ENCODE data around the gene SPTBN5.
"Not testable (repeated sequence)": the region's sequence is repeated elsewhere in the genome, so short reads cannot be mapped to it uniquely, and the experiment has no call there.

Gene SPTBN5

DNA sequence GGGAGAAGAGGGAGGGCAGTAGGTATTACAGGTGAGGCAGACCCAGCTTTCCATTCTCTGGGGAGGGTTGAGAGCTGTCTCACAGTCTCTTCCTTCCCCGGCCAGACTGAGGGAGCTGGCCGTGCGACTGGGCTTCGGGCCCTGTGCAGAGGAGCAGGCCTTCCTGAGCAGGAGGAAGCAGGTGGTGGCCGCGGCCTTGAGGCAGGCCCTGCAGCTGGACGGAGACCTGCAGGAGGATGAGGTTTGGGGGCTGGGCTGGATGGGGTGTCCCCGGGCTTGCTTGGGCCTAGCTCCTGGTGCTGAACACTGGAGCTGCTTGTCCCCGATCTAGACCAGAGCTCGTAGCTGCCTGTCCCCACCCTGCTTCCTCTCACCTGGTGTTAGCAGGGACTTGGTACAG lies 50.3 kb downstream of the SPTBN5 start:
- DNase-seq: no peak

DNA sequence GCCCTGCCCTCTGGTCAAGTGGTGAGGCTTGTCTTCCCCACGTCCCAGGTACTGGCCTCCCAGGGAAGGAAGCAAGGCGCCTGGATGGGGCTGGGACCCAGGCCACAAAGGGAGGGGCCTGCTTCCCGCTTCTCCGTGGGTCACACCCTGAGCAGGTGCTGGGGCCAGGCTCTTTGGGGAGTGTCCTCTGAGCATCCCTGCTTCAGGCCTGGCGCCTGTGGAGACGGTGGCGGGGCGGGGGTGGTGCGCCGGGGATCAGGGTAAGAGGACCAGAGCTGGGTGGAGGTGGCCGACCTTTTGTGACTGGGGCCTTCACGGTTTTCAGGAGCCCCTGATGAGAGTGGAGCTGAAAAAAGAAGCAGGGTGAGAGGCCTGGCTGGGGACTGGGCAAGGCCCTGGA lies 51.6 kb downstream of the SPTBN5 start:
- no peak for DNase-seq

DNA sequence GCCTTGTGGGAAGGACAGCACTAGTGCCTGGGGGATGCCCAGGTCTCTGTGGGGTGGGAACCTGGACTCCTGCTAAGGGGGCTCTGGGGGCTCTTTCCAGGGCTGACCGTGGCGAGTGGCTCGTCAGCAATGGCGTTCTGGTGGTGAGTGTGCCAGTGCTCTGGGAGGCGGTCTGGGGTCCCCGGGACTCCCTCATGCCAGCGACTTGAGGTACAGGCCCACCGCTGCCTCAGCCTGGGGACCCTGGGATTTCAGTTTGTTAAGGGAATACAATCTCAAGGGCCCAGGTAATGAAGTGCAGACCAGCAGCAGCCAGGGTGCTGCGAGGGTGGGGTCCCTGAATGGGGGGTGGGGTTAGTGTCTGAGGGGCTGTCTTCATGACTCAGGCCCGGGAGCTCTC lies 52.7 kb downstream of the SPTBN5 start:
- no peak for DNase-seq

DNA sequence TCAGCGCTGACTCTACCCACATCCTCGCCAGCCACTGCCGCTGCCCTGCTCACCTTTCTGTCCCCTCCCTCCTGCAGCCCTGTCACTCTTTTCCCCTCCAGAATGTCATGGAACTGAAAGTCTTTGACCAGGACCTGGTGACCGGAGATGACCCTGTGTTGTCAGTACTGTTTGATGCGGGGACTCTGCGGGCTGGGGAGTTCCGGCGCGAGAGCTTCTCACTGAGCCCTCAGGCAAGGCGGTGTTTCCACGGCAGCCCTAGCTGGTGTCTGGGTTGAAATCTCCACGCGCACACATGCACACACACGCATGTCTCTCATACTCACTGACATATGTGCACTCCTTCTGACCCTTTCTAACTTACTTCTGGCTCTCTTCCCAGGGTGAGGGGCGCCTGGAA lies 53.2 kb downstream of the SPTBN5 start:
- DNase-seq: no peak

DNA sequence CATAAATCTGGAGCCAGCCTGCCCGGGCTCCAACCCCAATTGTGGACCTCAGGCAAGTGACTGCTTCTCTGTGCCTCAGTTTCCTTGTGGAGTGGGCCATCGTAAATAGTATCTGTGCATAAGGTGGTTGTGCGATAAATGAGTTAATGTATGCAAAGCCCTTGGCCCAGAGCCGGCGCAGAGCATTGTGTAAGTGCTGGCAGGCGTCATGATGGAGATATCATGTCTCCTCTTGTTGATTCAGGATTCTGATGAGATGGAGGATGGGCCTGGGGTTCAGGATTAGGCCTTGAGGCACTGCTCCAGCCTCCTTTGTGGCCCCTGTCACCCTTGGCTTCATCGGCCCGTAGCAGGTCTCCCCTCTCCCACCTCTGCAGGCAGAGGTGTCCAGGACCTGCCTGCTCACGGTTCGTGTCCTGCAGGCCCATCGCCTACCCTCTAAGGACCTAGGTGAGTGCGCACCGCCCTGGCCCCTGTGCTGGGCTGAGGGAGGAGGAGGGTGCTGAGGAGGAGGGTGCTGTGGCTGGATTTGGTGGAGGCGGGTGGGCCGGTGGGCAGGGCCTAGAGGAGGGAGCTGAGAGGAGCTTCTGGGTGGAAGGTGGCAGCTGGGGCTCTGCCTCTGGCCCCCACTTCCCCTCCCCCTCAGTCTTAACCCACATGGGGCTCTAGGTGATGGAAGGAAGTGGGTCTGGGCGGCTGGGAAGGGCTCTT lies 53.9 kb downstream of the SPTBN5 start:
- DNase-seq: no peak

DNA sequence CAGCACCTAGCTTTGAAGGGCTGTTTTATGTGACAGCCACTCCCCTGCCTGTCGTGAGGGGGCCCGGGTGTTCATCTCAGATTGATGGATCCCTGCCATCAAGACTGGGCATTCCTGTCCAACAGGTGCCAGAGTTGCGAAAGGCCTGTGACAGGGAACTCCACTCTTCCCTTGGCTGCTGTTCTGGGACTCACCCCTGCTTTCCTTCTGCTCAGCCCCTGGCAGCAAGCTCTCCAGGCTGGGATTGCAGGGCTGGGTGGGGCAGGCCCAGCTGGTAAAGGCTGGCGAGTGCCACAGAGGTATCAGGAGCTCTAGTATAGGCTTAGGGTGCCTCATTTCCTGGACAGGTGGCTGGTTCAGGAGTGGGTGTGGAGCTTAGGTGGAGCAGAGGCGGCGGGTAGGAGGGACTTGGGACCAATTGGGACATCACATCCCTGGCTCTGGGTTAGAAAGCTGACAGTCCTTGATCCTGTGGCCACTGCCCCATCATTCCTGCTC lies 55.4 kb downstream of the SPTBN5 start, which contains the start of gene PLA2G4B:
TSS of gene PLA2G4B (plus strand) at position 448 of the 498 bp plus-strand sequence. CDS start 67 bp downstream, outside the sequence.
- no peak for DNase-seq

DNA sequence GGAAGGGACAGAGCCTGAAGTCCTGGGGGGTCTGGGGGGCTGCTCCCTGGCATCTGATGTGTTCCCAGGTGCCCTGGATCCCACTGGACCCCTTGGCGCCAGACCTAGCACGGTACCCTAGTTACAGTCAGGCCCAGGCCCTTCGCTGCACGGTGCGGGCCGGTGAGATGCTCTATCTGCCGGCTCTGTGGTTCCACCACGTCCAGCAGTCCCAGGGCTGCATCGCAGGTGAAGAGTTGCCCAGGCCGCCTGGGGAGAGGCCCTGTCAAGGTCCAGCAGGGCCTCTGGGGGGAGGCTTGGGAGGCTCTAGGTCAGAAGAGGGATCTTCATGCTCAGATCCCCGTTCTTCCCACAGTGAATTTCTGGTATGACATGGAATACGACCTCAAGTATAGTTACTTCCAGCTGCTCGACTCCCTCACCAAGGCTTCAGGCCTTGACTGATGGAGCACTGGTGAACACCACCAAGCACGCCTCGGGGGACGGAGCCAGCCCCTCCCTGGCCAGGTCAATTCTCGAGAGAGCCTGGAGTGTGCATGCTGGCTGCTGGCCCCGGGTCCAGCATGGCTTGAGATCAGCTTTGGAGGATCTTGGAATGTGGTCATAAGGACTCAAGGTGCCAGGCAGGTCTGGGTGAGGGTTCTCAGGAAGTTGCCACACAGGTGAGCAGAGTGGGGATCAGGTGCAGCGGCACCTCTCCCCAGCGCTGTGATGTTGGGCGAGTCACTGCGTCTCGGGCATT lies 57.0 kb downstream of the SPTBN5 start:
- no peak for DNase-seq

DNA sequence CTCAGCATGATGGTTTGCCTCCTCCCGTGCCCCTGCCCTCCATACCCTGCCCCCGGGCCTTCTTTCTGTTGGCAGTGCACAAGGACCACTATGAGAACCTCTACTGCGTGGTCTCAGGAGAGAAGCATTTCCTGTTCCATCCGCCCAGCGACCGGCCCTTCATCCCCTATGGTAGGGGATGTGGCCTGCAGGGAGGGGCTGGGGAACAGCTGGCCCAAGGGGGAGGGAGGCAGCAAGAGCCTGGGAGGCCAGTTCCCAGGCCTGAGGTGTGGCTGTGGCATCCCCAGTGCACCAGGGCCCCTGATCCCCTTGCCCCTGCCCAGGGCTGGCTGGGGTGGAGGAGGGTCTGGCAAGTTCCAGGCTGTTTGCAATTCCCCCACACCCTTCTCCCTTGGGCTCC lies 57.8 kb downstream of the SPTBN5 start:
- peak; percentile 9 for DNase-seq

DNA sequence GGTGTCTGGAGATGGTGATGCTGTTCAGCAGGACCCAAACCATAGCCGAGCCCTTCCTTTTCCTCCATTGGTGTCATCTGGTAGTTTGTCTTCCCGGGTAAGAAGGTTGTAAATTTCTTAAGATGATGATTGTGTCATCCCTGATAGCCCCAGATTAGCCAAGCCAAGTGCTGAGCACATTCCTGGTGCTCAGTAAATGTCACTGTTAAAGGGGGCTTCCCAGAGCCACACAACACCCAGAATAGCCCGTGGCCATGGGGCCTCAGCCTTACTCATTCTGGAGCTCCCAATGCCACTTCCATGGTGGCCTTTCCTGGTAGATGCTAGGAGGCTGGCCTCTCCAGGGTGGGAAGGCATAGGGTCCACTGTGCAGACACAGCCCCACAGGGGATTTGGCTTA lies 59.8 kb downstream of the SPTBN5 start:
- no peak for DNase-seq

DNA sequence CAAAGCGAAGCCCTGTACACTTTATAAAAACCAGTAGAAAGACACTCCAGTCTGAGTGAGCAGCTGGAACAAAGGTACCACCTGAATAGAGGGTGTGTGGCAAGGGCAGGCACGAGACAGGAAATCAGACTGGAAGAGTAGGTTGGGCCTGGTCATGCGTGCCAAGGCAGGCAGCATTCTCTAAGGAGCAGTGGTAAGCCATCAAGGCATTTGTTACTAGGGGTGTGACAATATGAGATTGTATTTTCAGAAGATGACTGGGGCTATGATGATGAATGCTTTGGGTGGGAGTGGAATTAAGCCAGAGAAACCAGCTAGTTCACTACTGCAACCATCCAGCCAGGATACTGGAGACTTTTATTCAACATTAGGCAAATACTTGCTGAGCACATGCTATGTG lies 61.0 kb downstream of the SPTBN5 start:
- DNase-seq: no peak

DNA sequence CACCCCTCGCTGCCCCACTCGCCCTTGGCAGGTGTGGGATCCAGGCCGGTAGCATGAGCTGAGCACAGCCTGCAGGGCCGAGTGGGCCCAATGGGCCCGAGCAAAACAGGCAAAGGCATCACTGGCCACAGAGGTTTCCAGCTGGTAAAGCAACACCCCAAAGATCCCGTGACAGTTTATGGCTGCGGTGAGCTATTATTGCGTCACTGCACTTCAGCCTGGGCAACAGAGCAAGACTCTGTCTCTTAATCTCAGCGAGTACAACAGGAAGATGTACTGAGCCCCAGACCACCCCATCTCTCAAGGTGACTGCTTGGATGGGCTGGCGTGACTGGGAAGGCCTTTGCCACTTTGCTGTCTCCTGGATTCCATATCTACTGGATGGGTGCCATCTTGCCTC lies 61.6 kb downstream of the SPTBN5 start:
- no peak for DNase-seq

DNA sequence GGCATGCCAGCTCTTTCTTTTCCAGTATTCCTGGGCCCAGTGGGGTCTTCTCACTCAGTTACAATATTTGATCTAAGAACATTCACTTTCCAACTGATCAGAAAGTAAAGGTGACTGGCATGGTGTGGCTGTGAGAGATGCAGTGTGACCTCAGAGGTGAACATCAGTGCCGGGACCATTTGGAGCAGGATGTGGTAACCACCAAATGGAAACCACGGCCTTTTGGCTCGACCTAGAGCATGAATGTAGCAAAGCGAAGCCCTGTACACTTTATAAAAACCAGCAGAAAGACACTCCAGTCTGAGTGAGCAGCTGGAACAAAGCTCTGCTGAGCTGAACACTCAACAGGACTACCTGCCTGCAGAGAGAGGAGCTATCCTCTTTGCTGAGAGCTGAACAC lies 62.6 kb downstream of the SPTBN5 start:
- not testable (repeated sequence) for DNase-seq

DNA sequence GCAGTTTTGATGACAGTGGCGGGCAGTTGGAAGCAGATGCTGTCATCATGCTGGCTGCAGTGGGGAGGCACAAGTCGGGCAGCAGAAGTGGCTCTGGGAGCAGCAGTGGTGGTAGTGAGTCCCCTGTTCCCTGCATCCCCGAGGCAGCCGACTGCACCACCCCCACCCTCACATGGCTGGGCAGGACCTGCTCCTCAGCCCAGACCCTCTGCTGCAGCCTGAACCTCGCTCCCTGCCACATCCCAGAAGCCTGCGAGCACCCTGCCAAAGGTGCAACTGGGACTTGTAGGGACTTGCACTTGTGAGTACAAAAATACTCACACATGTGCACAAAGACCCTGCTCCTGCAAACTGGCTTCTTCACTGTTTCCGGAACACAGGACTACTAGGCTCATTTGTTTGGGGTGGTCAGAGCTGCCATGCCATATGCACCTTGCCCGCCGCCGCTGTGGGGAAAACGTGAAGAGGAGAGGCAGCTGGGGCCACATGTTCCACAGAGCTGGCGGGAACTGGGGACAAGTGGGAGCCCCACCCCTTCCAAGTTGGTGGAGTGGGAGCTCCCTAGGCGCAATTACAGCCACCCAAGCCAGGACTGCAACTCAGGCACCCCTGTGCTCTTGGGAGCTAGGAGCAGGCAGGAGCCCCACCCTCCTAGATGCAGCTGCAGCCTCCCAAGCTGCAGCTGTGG lies 63.8 kb downstream of the SPTBN5 start:
- no peak for DNase-seq

DNA sequence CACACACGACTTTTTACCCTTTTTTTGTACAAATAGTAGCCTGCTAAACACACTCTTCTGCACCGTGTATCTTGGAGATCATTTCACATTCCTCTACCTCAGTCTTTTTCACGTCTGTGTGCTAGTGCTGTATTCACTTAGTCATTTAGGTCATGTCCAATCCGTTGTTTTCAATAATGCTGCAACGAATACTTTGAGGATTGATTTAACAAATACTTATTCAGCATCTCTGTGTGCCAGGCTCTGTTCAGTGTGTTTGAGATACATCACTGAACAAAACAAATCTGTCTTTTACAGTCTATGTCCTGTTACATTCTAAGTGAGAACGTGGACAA lies 65.1 kb downstream of the SPTBN5 start:
- no peak for DNase-seq

DNA sequence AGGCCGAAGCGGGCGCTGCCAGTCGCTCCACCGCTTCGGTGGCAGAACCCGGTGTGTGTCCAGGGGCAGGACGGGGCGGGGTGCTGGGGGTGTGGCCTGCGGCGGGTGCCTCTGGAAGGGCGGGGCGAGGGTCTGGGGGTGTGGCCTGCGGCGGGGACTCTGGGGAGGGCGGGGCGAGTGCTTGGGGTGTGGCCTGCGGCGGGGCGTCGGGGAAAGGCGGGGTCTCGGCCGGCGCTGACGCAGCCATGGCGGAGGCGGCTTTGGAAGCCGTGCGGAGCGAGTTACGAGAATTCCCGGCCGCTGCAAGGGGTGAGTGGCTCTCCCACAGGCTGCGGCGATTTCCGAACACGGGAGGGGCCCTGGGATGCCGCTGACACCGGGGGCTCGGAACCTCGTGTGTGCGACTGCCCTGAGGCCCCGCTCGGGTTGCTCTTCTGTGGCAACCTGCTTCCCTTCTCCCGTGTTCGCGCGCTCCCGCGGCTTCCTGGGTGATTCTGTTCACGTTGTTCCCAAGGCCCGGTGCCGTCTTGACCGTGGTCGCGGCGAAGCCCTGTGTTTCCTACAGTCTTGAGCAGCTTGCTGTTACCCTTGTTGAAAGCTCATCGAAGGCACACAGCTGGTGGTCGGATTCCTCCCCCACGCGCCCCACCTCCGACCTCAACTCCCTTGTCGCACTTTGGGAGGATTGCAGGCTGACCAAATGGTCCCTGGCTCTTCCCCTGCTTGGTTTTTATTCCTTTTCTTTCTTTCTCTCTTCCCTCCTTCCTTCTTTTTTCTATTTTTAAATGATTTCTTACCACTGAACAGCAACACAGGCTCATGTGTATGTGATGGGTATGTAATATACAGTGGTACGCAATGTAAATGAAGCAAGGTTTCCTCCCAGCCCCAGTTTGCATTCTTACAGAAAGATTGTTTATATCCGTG lies 65.7 kb downstream of the SPTBN5 start, which contains the start of gene JMJD7:
TSS of gene JMJD7 (plus strand) at position 213 of the 927 bp plus-strand sequence. CDS start at position 246, 33 bp downstream.
- DNase-seq: peak; percentile 87

DNA sequence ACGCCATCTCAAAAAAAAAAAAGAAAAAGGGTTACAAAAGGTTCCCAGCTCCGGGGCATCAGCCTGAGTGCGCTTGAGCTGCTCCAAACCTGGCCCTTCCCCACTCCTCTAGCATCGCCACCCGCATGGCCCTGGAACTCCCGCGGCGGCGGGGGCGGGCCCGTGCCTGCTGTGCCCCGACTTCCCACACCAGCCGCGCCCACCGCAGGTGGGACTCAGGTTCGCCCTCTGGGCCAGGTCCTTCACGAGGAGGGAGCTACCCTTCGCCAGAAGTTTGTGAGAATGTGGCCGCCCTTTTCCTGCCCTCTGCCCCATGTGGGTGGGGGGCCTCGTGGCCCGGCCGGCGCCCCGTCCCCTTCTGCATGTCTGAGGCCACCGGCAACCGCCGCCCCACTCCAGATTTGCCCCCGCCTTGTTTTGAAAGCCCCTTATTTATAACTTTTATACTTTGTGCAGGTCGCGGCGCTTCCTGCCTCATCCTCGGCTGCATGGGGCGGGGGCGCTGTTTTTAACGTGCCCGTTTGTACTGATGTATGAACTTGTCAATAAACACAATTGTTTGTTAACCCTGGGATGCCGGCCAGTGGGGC lies 66.5 kb downstream of the SPTBN5 start:
- DNase-seq: no peak

DNA sequence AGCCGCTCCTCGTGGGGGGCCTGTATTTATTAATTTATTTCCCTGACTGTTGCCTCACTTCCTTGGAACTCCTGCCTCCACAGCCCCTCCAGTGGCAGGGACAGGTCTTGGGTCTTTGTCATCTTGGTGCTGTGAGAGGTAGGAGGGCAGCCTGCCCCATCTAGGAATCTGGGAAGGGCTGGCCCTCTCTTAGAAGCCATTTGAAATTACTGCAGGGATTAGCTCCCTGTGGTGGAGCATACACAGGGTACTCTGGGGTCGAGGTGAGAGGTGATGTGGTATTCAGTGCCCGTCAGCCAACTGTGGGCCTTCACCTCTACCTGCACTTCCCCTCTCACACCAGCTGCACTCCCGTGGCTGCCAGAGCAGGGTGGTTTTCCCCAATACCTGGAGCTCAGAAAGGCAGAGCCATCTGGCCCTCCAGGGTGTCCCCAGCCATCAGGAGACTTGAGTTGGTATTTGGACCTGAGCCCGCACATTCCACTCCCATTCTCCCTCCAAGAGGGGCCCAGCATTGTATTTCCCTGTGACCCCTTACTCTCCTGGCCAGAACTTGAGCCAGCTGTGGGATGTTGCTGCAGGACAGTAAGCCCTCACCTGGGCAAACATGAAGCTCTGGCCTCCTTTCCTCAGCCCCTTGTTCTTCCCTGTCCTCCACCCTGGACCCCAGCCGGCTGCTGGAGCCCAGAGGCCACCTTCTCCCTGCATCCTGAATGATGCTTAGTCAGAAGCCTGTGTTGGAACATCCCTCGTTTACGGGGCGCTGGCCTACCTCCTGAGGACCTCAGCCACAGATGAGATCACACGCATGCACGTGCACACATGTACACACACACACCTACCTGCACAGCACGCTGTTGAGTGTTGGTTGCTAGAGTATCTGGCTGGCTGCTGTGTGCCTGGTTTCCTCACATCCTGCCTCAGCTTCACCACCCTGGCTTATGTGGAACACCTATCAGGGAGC lies 68.0 kb downstream of the SPTBN5 start:
- no peak for DNase-seq

DNA sequence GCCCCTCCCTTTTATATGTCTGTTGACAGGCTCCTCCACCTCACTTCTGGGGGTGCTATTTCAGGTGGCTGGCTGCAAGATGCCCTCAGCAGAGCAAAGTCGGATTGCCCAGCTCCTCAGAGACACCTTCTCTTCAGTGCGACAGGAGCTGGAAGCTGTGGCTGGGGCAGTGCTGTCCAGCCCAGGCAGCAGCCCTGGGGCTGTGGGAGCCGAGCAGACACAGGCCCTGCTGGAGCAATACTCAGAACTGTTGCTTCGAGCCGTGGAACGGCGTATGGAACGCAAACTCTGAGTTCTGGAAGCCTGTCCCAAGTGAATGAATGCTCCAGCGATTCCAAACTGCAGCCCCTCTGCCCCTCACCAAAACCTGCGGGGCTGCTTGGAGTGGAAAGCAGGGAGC lies 68.7 kb downstream of the SPTBN5 start:
- DNase-seq: no peak

DNA sequence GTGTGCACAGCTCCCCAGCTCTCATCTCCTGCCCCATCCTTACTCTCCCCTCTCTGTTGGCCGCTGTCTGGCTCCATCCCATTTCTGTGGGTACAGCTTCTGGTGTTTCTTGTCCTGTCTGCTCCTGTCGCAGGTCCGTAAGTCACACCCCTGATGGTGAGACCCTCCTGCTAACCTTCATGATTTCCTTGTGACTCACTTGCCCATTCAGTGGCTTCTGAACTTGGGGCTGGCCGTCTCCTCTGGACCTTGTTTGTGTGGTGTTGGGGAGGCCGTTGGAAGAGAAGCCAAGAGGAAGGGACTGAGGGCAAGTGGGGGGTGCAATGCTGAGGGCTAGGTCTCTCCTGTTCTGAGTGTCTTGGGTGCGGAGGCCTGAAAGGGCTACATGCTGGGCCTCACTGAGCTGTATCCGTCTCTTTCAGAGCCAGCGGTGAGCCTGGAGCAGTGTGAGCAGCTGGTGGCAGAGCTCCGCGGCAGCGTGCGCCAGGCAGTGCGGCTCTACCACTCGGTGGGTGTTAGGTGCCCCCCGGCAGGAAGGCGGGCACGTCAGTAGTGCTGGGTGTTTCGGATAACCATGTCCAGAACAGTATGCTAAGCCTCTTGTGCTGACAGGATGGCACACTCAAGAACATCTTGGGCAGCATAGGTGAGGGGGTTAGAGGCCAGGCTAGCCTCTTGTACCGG lies 69.6 kb downstream of the SPTBN5 start:
- DNase-seq: no peak

DNA sequence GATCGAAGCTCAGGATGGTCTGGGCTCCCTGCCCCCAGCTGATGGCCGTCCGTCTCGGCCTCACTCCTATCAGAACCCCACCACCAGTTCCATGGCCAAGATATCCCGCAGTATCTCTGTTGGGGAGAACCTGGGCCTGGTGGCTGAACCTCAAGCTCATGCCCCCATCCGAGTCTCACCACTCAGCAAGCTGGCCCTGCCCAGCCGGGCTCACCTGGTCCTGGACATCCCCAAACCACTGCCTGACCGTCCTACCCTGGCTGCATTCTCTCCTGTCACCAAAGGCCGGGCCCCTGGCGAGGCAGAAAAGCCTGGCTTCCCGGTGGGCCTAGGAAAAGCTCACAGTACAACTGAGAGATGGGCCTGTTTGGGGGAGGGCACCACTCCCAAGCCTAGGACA lies 70.4 kb downstream of the SPTBN5 start:
- no peak for DNase-seq
